ENCODE data around the gene POLD3.

POLD3 gene

DNA sequence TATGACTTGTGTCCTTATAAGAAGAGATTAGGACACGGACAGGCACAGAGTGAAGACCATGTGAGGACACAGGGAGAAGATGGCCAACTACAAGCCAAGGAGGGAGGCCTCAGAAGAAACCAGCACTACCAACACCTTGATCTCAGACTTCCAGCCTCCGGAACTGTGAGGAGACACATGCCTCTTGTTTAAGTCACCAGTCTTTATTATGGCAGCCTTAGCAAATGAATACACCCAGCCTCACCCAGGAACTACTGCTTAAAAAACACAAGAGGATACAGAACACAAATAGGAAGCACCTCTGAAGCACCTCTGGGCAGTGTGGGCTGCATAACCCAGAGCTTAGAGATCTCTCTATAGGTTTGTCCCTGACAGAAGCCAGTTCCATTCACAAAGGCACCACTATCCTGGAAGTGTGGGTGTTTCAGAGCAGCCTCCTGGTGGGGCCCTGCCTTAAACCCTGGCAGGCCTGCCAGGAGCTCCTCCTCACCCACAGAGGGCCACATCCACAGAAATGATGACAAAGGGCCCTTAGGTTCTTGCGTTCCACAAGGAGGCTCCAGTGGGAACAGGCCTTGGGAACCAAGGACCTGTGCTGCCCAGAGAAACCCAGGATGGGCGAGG, 80.1 kb downstream of the POLD3 start:
- Mint-ChIP-seq H3K4me1 (no peaks in the 10 kb centered on the region), H3K27ac (no peak overlapping the region), H3K4me3 (no peak overlapping the region)

GRCh38 chr11:74672956-74673692, 80.7 kb downstream of the POLD3 start:
- H3K27me3 Mint-ChIP-seq = no peaks in the 10 kb centered on the region
- H3K27ac Mint-ChIP-seq = no peak overlapping the region
- H3K9me3 Mint-ChIP-seq = no peaks in the 10 kb centered on the region
- no peak overlapping the region for H3K4me3 Mint-ChIP-seq
- H3K4me1 Mint-ChIP-seq = no peaks in the 10 kb centered on the region
- peaks cover 2% of the 10 kb centered on the region for H3K36me3 Mint-ChIP-seq

More for the DNA sequence above, 80.1 kb downstream of the POLD3 start:
- Mint-ChIP-seq H3K36me3 (peaks cover 2% of the 10 kb centered on the region), H3K27me3 (no peaks in the 10 kb centered on the region), H3K9me3 (no peaks in the 10 kb centered on the region)

DNA sequence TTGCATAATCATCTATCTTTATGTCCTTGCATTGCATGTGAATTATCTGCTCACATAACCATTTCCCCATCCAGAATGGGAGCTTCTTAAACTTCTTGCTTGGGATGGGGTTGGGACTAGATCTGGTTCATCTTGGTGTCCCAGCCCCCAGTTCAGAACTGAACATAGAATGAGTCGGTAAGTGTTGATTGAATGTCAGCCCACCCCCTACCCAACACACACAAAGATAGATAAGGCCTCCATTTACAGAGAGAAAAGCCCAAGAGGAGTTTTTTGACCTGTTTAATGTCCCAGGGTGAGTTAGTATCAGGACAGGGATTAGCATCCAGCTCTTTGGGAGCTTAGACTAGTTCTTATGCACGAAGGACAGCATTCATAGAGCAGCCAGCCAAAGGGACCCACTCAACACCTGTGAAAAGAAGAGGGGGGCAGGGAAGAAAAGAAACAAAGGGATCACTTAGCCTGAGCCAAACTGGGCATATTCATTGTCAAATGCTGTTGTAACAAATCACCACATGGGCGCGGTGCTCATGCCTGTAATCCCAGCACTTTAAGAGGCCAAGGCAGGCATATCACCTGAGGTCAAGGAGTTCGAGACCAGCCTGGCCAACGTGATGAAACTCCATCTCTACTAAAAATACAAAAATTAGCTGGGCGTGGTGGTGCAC, 81.4 kb downstream of the POLD3 start:
- no peaks in the 10 kb centered on the region for H3K4me1 Mint-ChIP-seq
- no peak overlapping the region for H3K27ac Mint-ChIP-seq
- H3K36me3 Mint-ChIP-seq = peaks cover 2% of the 10 kb centered on the region
- no peaks in the 10 kb centered on the region for H3K27me3 Mint-ChIP-seq
- no peaks in the 10 kb centered on the region for H3K9me3 Mint-ChIP-seq
- no peak overlapping the region for H3K4me3 Mint-ChIP-seq

GRCh38 chr11:74675761-74676160, 83.4 kb downstream of the POLD3 start:
- Mint-ChIP-seq H3K36me3 (peaks cover 2% of the 10 kb centered on the region), H3K9me3 (no peaks in the 10 kb centered on the region), H3K27ac (no peak overlapping the region), H3K4me1 (no peaks in the 10 kb centered on the region), H3K27me3 (no peaks in the 10 kb centered on the region), H3K4me3 (no peak overlapping the region)

GRCh38 chr11:74676596-74676995, 84.2 kb downstream of the POLD3 start:
- Mint-ChIP-seq H3K4me1 (no peaks in the 10 kb centered on the region), H3K4me3 (no peak overlapping the region), H3K27me3 (no peaks in the 10 kb centered on the region), H3K36me3 (peaks cover 2% of the 10 kb centered on the region), H3K27ac (no peak overlapping the region), H3K9me3 (no peaks in the 10 kb centered on the region)

GRCh38 chr11:74677131-74677530, 84.7 kb downstream of the POLD3 start:
- H3K27me3 Mint-ChIP-seq = no peaks in the 10 kb centered on the region
- H3K9me3 Mint-ChIP-seq = no peaks in the 10 kb centered on the region
- no peak overlapping the region for H3K27ac Mint-ChIP-seq
- H3K4me1 Mint-ChIP-seq = no peaks in the 10 kb centered on the region
- peaks cover 2% of the 10 kb centered on the region for H3K36me3 Mint-ChIP-seq
- no peak overlapping the region for H3K4me3 Mint-ChIP-seq

GRCh38 chr11:74678041-74678440, 85.7 kb downstream of the POLD3 start:
- Mint-ChIP-seq H3K36me3 (peaks cover 2% of the 10 kb centered on the region), H3K27me3 (peaks cover 5% of the 10 kb centered on the region), H3K27ac (no peak overlapping the region), H3K9me3 (no peaks in the 10 kb centered on the region), H3K4me3 (no peak overlapping the region), H3K4me1 (no peaks in the 10 kb centered on the region)

DNA sequence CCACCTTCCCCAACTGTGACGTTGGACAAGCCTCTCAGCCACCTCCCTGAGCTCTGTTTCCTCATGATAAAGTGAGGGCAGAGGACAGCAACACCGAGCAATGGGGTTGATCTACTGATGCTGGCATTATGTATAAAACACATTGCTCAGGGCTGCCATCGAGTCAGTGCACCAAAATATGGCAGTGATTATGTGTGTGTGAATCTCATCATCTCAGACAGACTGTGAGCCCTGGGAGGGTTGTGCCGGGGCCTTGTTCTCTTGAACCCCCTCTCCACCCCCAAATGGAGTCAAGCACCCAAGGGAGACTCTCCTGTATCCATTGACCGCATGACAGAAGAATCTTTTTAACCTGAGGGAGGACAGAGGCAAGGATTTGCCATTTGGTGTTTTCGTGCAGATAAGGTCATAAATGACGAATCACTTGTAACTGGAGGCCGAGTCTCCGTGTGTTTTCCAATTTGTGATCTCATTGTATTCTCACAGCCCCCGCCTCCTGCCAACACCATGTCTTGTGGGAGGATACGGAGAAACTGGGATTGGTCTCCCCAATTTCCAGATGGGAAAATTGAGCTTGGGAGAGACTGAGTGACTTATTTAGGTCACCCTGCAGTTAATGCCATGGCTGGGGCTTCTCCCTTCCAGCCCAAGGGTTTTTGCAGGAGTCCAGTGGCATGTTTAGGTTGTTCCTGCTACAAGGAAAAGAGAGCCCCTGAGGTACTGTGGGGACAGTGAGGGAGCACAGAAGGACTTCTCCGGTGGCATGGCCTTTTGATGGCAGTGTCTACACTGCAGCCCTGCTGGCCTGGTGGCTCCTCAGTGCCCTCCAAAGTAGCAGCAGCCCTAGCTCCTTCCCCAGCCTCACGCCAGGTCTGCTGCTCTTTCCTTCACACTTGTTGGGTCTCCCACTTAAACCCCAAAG, 86.5 kb downstream of the POLD3 start:
- no peaks in the 10 kb centered on the region for H3K4me1 Mint-ChIP-seq
- H3K9me3 Mint-ChIP-seq = no peaks in the 10 kb centered on the region
- H3K4me3 Mint-ChIP-seq = no peak overlapping the region
- peaks cover 6% of the 10 kb centered on the region for H3K27me3 Mint-ChIP-seq
- H3K27ac Mint-ChIP-seq = no peak overlapping the region
- H3K36me3 Mint-ChIP-seq = peaks cover 2% of the 10 kb centered on the region

DNA sequence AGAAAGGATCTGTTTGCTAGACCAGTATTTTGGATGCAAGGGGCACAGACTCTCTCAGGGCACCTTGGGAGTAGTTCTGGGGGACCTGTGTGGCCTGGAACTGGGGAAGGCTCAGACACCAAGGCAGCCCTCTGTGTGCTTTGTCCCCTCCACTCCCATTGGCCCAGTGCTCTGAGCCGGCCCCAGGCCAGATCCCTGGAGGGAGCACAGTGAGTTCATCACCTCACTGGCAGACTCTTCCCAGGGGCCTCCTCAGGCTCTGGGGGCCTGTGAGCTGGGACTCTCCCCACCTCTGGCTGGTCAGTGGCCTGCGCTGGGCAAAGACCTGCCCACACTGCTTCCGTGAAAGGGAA, 87.1 kb downstream of the POLD3 start:
- no peak overlapping the region for H3K4me3 Mint-ChIP-seq
- H3K9me3 Mint-ChIP-seq = no peaks in the 10 kb centered on the region
- no peaks in the 10 kb centered on the region for H3K4me1 Mint-ChIP-seq
- peaks cover 2% of the 10 kb centered on the region for H3K36me3 Mint-ChIP-seq
- H3K27ac Mint-ChIP-seq = no peak overlapping the region
- peaks cover 8% of the 10 kb centered on the region for H3K27me3 Mint-ChIP-seq

GRCh38 chr11:74680035-74680671, 87.8 kb downstream of the POLD3 start:
- Mint-ChIP-seq H3K36me3 (no peaks in the 10 kb centered on the region), H3K4me3 (no peak overlapping the region), H3K9me3 (no peaks in the 10 kb centered on the region), H3K27me3 (peaks cover 13% of the 10 kb centered on the region), H3K4me1 (no peaks in the 10 kb centered on the region), H3K27ac (no peak overlapping the region)

GRCh38 chr11:74680703-74681531, 88.5 kb downstream of the POLD3 start:
- Mint-ChIP-seq H3K4me1 (no peaks in the 10 kb centered on the region), H3K36me3 (no peaks in the 10 kb centered on the region), H3K27ac (no peak overlapping the region), H3K4me3 (no peak overlapping the region), H3K9me3 (no peaks in the 10 kb centered on the region), H3K27me3 (peaks cover 14% of the 10 kb centered on the region)

- no peak overlapping the region for H3K27ac Mint-ChIP-seq
- H3K9me3 Mint-ChIP-seq = no peaks in the 10 kb centered on the region
Observed at GRCh38 chr11:74681686-74682651, 89.6 kb downstream of the POLD3 start.

GRCh38 chr11:74682731-74683278, 90.4 kb downstream of the POLD3 start:
- no peaks in the 10 kb centered on the region for H3K4me1 Mint-ChIP-seq
- H3K36me3 Mint-ChIP-seq = no peaks in the 10 kb centered on the region
- H3K27me3 Mint-ChIP-seq = peaks cover 14% of the 10 kb centered on the region
- H3K4me3 Mint-ChIP-seq = no peak overlapping the region
- H3K27ac Mint-ChIP-seq = no peak overlapping the region
- no peaks in the 10 kb centered on the region for H3K9me3 Mint-ChIP-seq

More at GRCh38 chr11:74681686-74682651, 89.6 kb downstream of the POLD3 start:
- no peaks in the 10 kb centered on the region for H3K36me3 Mint-ChIP-seq
- H3K27me3 Mint-ChIP-seq = peaks cover 14% of the 10 kb centered on the region
- no peaks in the 10 kb centered on the region for H3K4me1 Mint-ChIP-seq
- H3K4me3 Mint-ChIP-seq = no peak overlapping the region

Data from activated naive CD4-positive, alpha-beta T cell treated with anti-CD3 and anti-CD28 coated beads, Interleukin-2, amount 50 U/mL, for 24 hours (primary cell).